HEK293 (cell line): ENCODE measurements around the gene TES.

Experiments used
- CTCF ChIA-PET: fragments of 350-600 bp; formaldehyde crosslinking; extraction: SDS; loops from one replicate; lab custom pipeline; 2021; ENCODE audit warnings: antibody characterized with exemption; lab: Yijun Ruan, JAX
- POLR2A ChIA-PET: fragments of 300-600 bp; formaldehyde crosslinking; extraction: SDS; loops from one replicate; lab custom pipeline; 2020; ENCODE audit warnings: antibody characterized with exemption, inconsistent platforms; lab: Yijun Ruan, JAX
- H3K27ac ChIP-seq: fragments of 200-500 bp; sonication (Bioruptor generic); 2 replicates; pipeline ENCODE4 v1.5.1; 2014; ENCODE audit warnings: low read depth, low read length, control low read depth, inconsistent platforms; ENCODE audit errors: extremely low read depth
- H3K36me3 ChIP-seq, 2 experiments: fragments of 200-500 bp in 1 of 2; sonication (Bioruptor generic) in 1 of 2; 1 replicate in 1 of 2; 2 replicates in 1 of 2; pipeline ENCODE4 v1.5.1; 2014 to 2017; ENCODE audit warnings: inconsistent platforms in 2 of 2, low read length in 2 of 2; ENCODE audit not compliant: control insufficient read depth in 2 of 2, insufficient read depth in 1 of 2
- H3K4me1 ChIP-seq: fragments of 200-500 bp; sonication (Bioruptor generic); 2 replicates; pipeline ENCODE4 v1.5.1; 2014; ENCODE audit warnings: mild to moderate bottlenecking, low read length, inconsistent platforms; ENCODE audit not compliant: control insufficient read depth, insufficient read depth
- H3K4me3 ChIP-seq: 2 replicates; pipeline ENCODE4 v1.5.1; 2011; ENCODE audit warnings: low read depth, mild to moderate bottlenecking, control low read depth, low read length, moderate library complexity
- H3K9me3 ChIP-seq: fragments of 200-500 bp; sonication (Bioruptor generic); 2 replicates; pipeline ENCODE4 v1.5.1; 2014; ENCODE audit warnings: low read depth, low read length, inconsistent platforms; ENCODE audit not compliant: control insufficient read depth, insufficient read depth
- FEZF1 ChIP-seq: fragments of 450-650 bp; formaldehyde crosslinking; IDR thresholded peaks from 2 replicates; pipeline ENCODE4 v1.5.1; 2016; ENCODE audit warnings: missing biosample characterization, missing genetic modification characterization
- HOXD13 ChIP-seq: sonication (generic); formaldehyde crosslinking; IDR thresholded peaks from 2 replicates; pipeline ENCODE4 v1.8.0; 2022; ENCODE audit warnings: missing genetic modification reagents, borderline replicate concordance
- PRDM1 ChIP-seq: fragments of 450-650 bp; formaldehyde crosslinking; IDR thresholded peaks from 2 replicates; pipeline ENCODE4; 2016; ENCODE audit warnings: missing biosample characterization, missing genetic modification characterization
- TSHZ1 ChIP-seq: fragments of 450-650 bp; formaldehyde crosslinking; IDR thresholded peaks from 2 replicates; pipeline ENCODE4 v1.5.1; 2016; ENCODE audit warnings: missing biosample characterization, missing genetic modification characterization, borderline replicate concordance
- ZBTB21 ChIP-seq: fragments of 450-650 bp; formaldehyde crosslinking; IDR thresholded peaks from 2 replicates; pipeline ENCODE4 v1.5.1; 2017; ENCODE audit warnings: missing biosample characterization, missing genetic modification characterization
- ZFHX2 ChIP-seq: fragments of 450-650 bp; formaldehyde crosslinking; conservative IDR thresholded peaks from 2 replicates; pipeline ENCODE4 v1.5.1; 2016; ENCODE audit warnings: missing biosample characterization, missing genetic modification characterization
- ZIC2 ChIP-seq: fragments of 450-650 bp; formaldehyde crosslinking; IDR thresholded peaks from 2 replicates; pipeline ENCODE4 v1.5.1; 2016; ENCODE audit warnings: missing biosample characterization, missing genetic modification characterization
- ZNF121 ChIP-seq: fragments of 450-650 bp; formaldehyde crosslinking; IDR thresholded peaks from 2 replicates; pipeline ENCODE4 v1.5.1; 2016; ENCODE audit warnings: missing biosample characterization, missing genetic modification characterization
- ZNF140 ChIP-seq: fragments of 450-650 bp; formaldehyde crosslinking; IDR thresholded peaks from 2 replicates; pipeline ENCODE4 v1.5.1; 2016; ENCODE audit warnings: missing biosample characterization, missing genetic modification characterization
- ZNF169 ChIP-seq: fragments of 450-650 bp; formaldehyde crosslinking; IDR thresholded peaks from 2 replicates; pipeline ENCODE4 v1.5.1; 2016; ENCODE audit warnings: missing biosample characterization, missing genetic modification characterization
- ZNF266 ChIP-seq: fragments of 450-650 bp; formaldehyde crosslinking; IDR thresholded peaks from 2 replicates; pipeline ENCODE4 v1.5.1; 2016; ENCODE audit warnings: missing biosample characterization, missing genetic modification characterization, low read depth
- ZNF311 ChIP-seq: fragments of 450-650 bp; formaldehyde crosslinking; IDR thresholded peaks from 2 replicates; pipeline ENCODE4 v1.5.1; 2017; ENCODE audit warnings: missing biosample characterization, missing genetic modification characterization, borderline replicate concordance
- ZNF350 ChIP-seq: fragments of 450-650 bp; formaldehyde crosslinking; IDR thresholded peaks from 2 replicates; pipeline ENCODE4 v1.5.0; 2017; ENCODE audit warnings: missing biosample characterization, mild to moderate bottlenecking, missing genetic modification characterization
- ZNF76 ChIP-seq: fragments of 450-650 bp; formaldehyde crosslinking; IDR thresholded peaks from 2 replicates; pipeline ENCODE4; 2016; ENCODE audit warnings: low read depth, missing biosample characterization, missing genetic modification characterization, borderline replicate concordance
- ZNF791 ChIP-seq: fragments of 450-650 bp; formaldehyde crosslinking; IDR thresholded peaks from 2 replicates; pipeline ENCODE4 v1.5.1; 2016; ENCODE audit warnings: missing biosample characterization, missing genetic modification characterization
- ZNF830 ChIP-seq: fragments of 450-650 bp; IDR thresholded peaks from 2 replicates; pipeline ENCODE4 v1.5.0; 2018; ENCODE audit warnings: missing biosample characterization, missing genetic modification characterization, low read depth, mild to moderate bottlenecking, moderate library complexity
- TF ChIP-seq, protein P1 (sequence below): fragments of 450-650 bp; IDR thresholded peaks from 2 replicates; pipeline ENCODE4 v1.5.1; 2018; ENCODE audit warnings: missing biosample characterization, mild to moderate bottlenecking, missing genetic modification characterization
- TF ChIP-seq, protein P2 (sequence below): fragments of 450-650 bp; formaldehyde crosslinking; IDR thresholded peaks from 2 replicates; pipeline ENCODE4 v1.5.1; 2016; ENCODE audit warnings: missing biosample characterization, missing genetic modification characterization
- TF ChIP-seq, protein P3 (sequence below): fragments of 450-650 bp; formaldehyde crosslinking; IDR thresholded peaks from 2 replicates; pipeline ENCODE4 v1.5.1; 2016; ENCODE audit warnings: missing biosample characterization, missing genetic modification characterization
- TF ChIP-seq, protein P4 (sequence below): fragments of 450-650 bp; formaldehyde crosslinking; IDR thresholded peaks from 2 replicates; pipeline ENCODE4 v1.5.1; 2016; ENCODE audit warnings: missing biosample characterization, missing genetic modification characterization, low read depth

TES gene

GRCh38 chr7:116305485-116306408, 95.4 kb downstream of the TES start:
- POLR2A ChIA-PET, result no interaction called here

GRCh38 chr7:116306409-116307048, 96.2 kb downstream of the TES start:
- Histone ChIP-seq H3K4me3 (no peak overlapping the region), H3K36me3 (no peaks in the 10 kb centered on the region), H3K4me1 (no peaks in the 10 kb centered on the region), H3K27ac (no peak overlapping the region), H3K9me3 (no peaks in the 10 kb centered on the region)
- CTCF ChIA-PET, result interaction anchor here (0.6 to 1.3 kb wide), 2 partner anchors 8 to 134 kb away, joined by 3 to 4 read pairs; no protein-coding TSS in a partner anchor
- POLR2A ChIA-PET, result no interaction called here
- TF ChIP-seq HOXD13 (CRISPR knock-in tag), result no peak
- TF ChIP-seq ZNF121 (tag by site-specific recombination), result no peak
- TF ChIP-seq ZNF266 (tag by site-specific recombination), result no peak
- TF ChIP-seq ZIC2 (tag by site-specific recombination), result no peak
- TF ChIP-seq ZNF350 (tag by site-specific recombination), result no peak
- no peak for TF ChIP-seq ZNF76 (tag by site-specific recombination)
- no peak for TF ChIP-seq ZNF830 (tag by site-specific recombination)
- TF ChIP-seq FEZF1, result no peak
- TF ChIP-seq, protein P1, sequence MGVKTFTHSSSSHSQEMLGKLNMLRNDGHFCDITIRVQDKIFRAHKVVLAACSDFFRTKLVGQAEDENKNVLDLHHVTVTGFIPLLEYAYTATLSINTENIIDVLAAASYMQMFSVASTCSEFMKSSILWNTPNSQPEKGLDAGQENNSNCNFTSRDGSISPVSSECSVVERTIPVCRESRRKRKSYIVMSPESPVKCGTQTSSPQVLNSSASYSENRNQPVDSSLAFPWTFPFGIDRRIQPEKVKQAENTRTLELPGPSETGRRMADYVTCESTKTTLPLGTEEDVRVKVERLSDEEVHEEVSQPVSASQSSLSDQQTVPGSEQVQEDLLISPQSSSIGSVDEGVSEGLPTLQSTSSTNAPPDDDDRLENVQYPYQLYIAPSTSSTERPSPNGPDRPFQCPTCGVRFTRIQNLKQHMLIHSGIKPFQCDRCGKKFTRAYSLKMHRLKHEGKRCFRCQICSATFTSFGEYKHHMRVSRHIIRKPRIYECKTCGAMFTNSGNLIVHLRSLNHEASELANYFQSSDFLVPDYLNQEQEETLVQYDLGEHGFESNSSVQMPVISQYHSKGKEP (tag by site-specific recombination), result no peak
- TF ChIP-seq TSHZ1 (tag by site-specific recombination), result no peak
- TF ChIP-seq ZFHX2, result no peak

More at GRCh38 chr7:116305485-116306408, 95.4 kb downstream of the TES start:
- H3K27ac ChIP-seq, result no peak overlapping the region
- H3K36me3 ChIP-seq, result no peaks in the 10 kb centered on the region
- no peaks in the 10 kb centered on the region for H3K9me3 ChIP-seq
- CTCF ChIA-PET, result interaction anchor here (0.6 to 1.3 kb wide), 3 partner anchors 9 to 137 kb away, joined by 3 to 4 read pairs (median 3); no protein-coding TSS in a partner anchor
- TF ChIP-seq ZNF791 (tag by site-specific recombination) (no peak), ZNF169 (tag by site-specific recombination) (0 out of 2 replicates have a peak, but pooled peaks have one; percentile 34), ZBTB21 (tag by site-specific recombination) (peak; percentile 10; the same call in 1 of the 2 replicates), ZNF140 (tag by site-specific recombination) (no peak), PRDM1 (tag by site-specific recombination) (0 out of 2 replicates have a peak, but pooled peaks have one; percentile 24), ZNF311 (tag by site-specific recombination) (no peak)
- TF ChIP-seq, protein P2, sequence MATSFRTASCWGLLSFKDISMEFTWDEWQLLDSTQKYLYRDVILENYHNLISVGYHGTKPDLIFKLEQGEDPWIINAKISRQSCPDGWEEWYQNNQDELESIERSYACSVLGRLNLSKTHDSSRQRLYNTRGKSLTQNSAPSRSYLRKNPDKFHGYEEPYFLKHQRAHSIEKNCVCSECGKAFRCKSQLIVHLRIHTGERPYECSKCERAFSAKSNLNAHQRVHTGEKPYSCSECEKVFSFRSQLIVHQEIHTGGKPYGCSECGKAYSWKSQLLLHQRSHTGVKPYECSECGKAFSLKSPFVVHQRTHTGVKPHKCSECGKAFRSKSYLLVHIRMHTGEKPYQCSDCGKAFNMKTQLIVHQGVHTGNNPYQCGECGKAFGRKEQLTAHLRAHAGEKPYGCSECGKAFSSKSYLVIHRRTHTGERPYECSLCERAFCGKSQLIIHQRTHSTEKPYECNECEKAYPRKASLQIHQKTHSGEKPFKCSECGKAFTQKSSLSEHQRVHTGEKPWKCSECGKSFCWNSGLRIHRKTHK (tag by site-specific recombination), result 0 out of 2 replicates have a peak, but pooled peaks have one; percentile 24
- TF ChIP-seq, protein P3, sequence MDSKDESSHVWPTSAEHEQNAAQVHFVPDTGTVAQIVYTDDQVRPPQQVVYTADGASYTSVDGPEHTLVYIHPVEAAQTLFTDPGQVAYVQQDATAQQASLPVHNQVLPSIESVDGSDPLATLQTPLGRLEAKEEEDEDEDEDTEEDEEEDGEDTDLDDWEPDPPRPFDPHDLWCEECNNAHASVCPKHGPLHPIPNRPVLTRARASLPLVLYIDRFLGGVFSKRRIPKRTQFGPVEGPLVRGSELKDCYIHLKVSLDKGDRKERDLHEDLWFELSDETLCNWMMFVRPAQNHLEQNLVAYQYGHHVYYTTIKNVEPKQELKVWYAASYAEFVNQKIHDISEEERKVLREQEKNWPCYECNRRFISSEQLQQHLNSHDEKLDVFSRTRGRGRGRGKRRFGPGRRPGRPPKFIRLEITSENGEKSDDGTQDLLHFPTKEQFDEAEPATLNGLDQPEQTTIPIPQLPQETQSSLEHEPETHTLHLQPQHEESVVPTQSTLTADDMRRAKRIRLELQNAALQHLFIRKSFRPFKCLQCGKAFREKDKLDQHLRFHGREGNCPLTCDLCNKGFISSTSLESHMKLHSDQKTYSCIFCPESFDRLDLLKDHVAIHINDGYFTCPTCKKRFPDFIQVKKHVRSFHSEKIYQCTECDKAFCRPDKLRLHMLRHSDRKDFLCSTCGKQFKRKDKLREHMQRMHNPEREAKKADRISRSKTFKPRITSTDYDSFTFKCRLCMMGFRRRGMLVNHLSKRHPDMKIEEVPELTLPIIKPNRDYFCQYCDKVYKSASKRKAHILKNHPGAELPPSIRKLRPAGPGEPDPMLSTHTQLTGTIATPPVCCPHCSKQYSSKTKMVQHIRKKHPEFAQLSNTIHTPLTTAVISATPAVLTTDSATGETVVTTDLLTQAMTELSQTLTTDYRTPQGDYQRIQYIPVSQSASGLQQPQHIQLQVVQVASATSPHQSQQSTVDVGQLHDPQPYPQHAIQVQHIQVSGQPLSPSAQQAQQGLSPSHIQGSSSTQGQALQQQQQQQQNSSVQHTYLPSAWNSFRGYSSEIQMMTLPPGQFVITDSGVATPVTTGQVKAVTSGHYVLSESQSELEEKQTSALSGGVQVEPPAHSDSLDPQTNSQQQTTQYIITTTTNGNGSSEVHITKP, result peak; percentile 53; the same call in 1 of the 2 replicates
- TF ChIP-seq, protein P4, sequence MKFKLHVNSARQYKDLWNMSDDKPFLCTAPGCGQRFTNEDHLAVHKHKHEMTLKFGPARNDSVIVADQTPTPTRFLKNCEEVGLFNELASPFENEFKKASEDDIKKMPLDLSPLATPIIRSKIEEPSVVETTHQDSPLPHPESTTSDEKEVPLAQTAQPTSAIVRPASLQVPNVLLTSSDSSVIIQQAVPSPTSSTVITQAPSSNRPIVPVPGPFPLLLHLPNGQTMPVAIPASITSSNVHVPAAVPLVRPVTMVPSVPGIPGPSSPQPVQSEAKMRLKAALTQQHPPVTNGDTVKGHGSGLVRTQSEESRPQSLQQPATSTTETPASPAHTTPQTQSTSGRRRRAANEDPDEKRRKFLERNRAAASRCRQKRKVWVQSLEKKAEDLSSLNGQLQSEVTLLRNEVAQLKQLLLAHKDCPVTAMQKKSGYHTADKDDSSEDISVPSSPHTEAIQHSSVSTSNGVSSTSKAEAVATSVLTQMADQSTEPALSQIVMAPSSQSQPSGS (tag by site-specific recombination), result peak; percentile 43; the same call in 1 of the 2 replicates
- no peak overlapping the region for H3K4me3 ChIP-seq
- no peaks in the 10 kb centered on the region for H3K4me1 ChIP-seq
